GM18511 (cell line): ENCODE data around the gene RGS11.

Experiments
- ATAC-seq: cut with Tn5 transposase; IDR thresholded peaks from one replicate; pipeline ENCODE4 v1.9.1; 2021; ENCODE audit warnings: mild to moderate bottlenecking, moderate library complexity; ENCODE audit not compliant: unreplicated experiment

The RGS11 gene

GRCh38 chr16:275786-276232, at the start of gene RGS11:
Gene RGS11 (minus strand): TSS chr16:275944. CDS start chr16:275911, 33 bp downstream.
- no peak for ATAC-seq

GRCh38 chr16:324451-325334, 48.9 kb upstream of the RGS11 start:
- ATAC-seq, result no peak

GRCh38 chr16:324201-324450, 48.4 kb upstream of the RGS11 start:
- no peak for ATAC-seq

GRCh38 chr16:322476-323143, 46.9 kb upstream of the RGS11 start:
- ATAC-seq, result no peak

- no peak for ATAC-seq
Observed at GRCh38 chr16:321532-321931, 45.8 kb upstream of the RGS11 start.

GRCh38 chr16:320206-320605, 44.5 kb upstream of the RGS11 start:
- ATAC-seq, result no peak

- no peak for ATAC-seq
Observed at GRCh38 chr16:318628-319027, 42.9 kb upstream of the RGS11 start.

- no peak for ATAC-seq
Observed at GRCh38 chr16:317583-317982, 41.8 kb upstream of the RGS11 start.

GRCh38 chr16:316741-317464, 41.2 kb upstream of the RGS11 start:
- no peak for ATAC-seq

- ATAC-seq, result no peak
Observed at GRCh38 chr16:314795-315299, 39.1 kb upstream of the RGS11 start.

- no peak for ATAC-seq
Observed at GRCh38 chr16:314351-314750, 38.6 kb upstream of the RGS11 start.

- no peak for ATAC-seq
Observed at GRCh38 chr16:311725-312124, 36.0 kb upstream of the RGS11 start.

GRCh38 chr16:309476-309875, 33.7 kb upstream of the RGS11 start:
- ATAC-seq, result no peak

- no peak for ATAC-seq
Observed at GRCh38 chr16:307691-308312, 32.1 kb upstream of the RGS11 start.

- ATAC-seq, result no peak
Observed at GRCh38 chr16:306911-307370, 31.2 kb upstream of the RGS11 start.

GRCh38 chr16:305916-306626, 30.3 kb upstream of the RGS11 start:
- no peak for ATAC-seq

- no peak for ATAC-seq
Observed at GRCh38 chr16:303760-304505, 28.2 kb upstream of the RGS11 start.

GRCh38 chr16:301950-302349, 26.2 kb upstream of the RGS11 start:
- no peak for ATAC-seq

GRCh38 chr16:301235-301634, 25.5 kb upstream of the RGS11 start:
- no peak for ATAC-seq

GRCh38 chr16:297832-298231, 22.1 kb upstream of the RGS11 start:
- no peak for ATAC-seq
